LoVo (cell line): ENCODE measurements around the gene DLGAP1.
"Not testable (repeated sequence)": the region's sequence is repeated elsewhere in the genome, so short reads cannot be mapped to it uniquely, and the experiment has no call there.

Experiments
- DNase-seq: peaks from one replicate; pipeline ENCODE4 v3.0.0-alpha.2; 2016; ENCODE audit warnings: low spot score

Gene DLGAP1

DNA sequence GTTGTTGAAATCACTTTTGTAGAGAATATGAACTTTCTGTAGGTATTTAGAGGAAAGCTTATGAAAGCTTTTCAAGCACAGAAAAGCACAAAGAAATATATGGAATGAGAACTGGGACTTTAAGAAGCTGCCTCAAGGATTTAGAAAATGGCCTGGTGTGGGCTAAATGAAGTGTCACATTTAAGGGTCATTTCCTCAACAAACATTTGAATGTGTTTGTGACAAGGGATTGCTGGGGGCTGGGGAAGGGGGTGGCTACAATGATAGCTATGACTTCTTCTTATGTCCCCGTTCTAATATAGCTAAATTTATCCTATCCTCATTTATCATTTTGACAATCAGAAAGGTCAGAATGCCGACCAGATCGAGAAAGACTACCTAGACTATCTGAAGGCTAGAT is 69.2 kb downstream of the DLGAP1 start:
- no peak for DNase-seq

GRCh38 chr18:4384932-4385331 is 70.2 kb downstream of the DLGAP1 start:
- no peak for DNase-seq

DNA sequence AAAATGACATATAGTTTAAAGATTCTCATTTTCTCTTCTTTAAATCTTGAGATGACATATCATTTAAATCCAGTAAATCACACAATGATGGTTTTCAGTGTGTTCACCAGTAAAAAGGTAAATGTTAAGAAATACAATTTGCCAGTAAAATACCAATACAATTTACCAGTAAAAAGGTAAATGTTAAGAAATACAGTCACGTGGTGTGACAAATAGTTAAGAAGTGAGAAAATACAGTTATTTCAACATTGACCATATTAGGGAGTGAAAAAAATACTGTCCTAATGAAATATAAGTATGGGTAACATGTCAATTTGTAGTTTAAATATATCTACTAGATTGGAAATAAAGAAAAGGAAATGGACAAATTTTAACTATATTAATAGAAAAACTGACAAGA is 80.5 kb downstream of the DLGAP1 start:
- no peak for DNase-seq

- DNase-seq, result no peak
Measured at GRCh38 chr18:4369705-4370104, 85.4 kb downstream of the DLGAP1 start.

GRCh38 chr18:4360221-4360715 is 94.8 kb downstream of the DLGAP1 start:
- DNase-seq, result no peak

- no peak for DNase-seq
Measured at GRCh38 chr18:4358618-4359017, 96.5 kb downstream of the DLGAP1 start.

GRCh38 chr18:4357579-4357978 is 97.5 kb downstream of the DLGAP1 start:
- no peak for DNase-seq

- DNase-seq, result no peak
Measured at GRCh38 chr18:4356929-4357328, 98.2 kb downstream of the DLGAP1 start.

DNA sequence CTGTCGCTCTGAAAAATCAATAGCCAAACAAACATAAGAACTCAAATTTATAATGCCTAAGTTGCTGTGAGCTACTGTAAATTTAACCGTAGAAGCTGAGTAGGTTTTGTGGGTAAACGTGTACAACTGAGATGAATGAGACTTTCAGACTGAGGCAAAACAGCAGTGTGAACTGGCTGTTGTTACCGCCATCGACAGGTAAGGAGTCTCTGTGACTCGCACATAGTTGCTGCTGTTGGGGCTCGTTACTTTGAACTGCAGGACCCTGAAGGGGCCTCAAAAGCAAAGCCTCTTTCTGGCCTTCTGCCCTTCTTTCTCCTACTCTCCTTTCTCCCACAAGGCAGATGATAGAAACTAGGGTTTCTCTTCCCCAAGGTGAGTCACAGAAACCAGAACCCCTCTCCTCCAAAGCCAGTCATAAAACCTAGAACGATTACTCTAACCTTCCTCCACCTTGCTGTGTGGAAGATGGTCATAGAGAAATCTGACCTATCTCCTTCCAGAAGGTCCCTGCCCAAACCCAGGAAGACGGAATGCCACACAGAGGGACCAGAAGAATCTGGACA is 101.2 kb downstream of the DLGAP1 start:
- no peak for DNase-seq

DNA sequence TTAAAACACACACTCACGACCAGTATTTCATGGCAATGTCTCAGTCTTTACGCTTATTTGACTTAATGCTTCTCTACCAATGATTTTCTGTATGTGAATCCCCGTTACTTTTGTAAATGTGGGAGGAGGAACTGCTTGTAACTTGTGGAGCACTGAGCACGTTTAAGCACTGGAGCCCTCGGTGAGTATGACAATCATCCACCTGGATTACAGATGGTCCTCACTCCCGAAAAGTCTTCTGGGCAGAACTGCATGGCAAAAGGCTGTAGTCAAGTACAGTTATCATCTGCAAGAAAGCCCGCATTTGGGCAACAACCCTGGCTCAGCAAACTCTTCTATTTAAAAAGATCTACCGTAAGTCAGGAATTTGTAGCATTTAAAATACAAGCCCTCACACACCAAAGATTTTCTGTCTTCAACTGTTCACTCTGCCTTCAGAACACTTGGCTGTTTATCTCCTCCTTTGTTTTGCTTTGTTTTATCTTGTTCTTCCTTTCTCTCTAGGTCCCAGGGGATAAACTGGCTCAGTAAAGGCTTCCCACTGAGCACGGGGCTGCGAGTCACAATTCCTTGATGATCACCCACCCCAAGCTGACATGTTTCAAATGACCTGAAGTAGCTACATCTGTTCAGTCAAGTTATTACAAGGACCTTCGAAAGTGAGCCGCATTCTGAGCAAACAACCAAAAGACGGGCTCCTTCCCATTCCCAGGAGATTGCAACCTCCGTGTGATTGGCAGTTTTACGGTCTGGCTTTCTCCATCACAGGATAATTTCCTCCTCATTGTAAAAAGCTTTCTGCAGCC is 102.2 kb downstream of the DLGAP1 start:
- no peak for DNase-seq

- DNase-seq, result no peak
Measured at GRCh38 chr18:4351005-4351404, 104.1 kb downstream of the DLGAP1 start.

GRCh38 chr18:4335386-4335785 is 119.7 kb downstream of the DLGAP1 start:
- DNase-seq, result no peak

- no peak for DNase-seq
Measured at GRCh38 chr18:4333043-4333442, 122.1 kb downstream of the DLGAP1 start.

DNA sequence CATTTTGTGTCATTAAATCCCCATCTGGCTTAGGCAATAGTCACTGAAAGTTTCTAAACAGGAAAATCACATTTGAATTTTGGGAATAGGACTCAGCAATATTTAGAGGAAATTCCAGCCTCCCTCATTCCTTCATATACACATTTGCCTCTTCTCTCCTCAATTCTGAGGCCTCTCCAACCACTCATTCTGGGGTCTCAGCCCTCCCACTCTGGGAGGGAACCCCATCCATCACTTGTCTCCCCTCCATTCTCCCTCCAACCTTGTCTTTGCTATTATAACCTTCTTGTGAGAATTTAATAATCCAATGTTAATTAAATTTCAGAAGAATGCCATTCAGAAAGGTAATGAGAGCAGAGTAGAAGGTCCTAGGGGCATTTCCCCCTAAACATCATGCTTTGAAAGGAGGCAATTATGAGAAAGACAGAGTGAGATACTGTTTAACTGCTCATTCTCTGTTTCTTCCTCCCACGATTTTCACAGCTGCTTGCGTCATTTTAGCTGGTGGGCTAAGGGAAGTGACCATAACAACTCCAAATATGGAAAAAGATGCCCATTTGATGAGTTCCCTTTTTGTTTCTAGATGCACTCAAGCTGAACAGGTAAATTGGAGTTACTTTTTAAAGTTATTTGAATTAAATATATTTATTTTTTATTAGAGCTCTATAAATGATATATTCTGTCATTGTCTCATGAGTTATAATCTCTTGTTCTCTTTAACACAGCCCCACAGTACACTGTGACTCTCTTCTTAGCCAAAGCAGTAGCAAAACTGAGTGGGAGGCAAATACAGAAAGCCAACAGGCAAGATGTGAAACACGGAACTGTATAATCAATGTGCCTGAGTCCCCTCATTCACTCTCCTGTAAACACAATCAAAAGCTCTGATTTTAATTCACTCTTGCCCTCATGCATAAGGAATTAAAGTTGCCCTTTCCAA is 135.1 kb downstream of the DLGAP1 start:
- DNase-seq, result no peak

DNA sequence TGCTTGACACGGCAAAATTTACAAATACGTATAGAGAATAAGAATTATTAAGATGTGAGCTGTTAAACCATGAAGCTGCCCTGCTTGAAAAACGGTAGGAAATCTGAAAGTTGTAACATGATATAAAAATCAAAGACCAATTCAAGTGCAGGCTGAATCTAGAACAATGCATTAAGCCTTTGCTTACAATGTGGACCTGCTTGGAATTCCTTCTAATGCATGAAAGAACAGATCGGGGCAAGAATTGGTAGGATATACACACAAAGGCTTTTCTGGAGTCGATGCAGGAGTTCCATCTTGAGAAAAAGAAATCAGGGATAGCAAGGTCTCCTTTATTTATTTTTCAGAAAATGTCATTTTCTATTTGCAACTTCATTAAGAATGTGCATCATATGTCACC is 136.8 kb downstream of the DLGAP1 start:
- DNase-seq, result no peak

- not testable (repeated sequence) for DNase-seq
Measured at GRCh38 chr18:4311945-4312344, 143.2 kb downstream of the DLGAP1 start.

DNA sequence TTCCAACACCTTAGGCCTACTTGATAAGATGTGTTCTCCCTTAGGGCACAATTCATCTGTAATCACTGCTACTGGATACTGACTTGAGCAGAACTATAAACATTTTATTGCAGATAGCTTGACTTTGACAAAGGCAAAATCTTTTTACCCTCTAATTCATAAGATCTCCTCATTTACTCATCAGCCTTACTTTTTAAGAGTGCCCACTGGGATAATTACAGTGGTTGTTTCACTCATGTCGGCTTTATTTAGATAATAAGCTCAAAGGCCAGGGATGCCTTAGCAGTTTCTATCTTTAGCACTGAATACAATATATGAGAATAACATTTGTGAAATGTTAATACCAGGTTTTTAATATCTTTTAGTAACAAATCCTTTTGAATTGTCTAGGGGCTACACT is 144.0 kb downstream of the DLGAP1 start:
- no peak for DNase-seq

DNA sequence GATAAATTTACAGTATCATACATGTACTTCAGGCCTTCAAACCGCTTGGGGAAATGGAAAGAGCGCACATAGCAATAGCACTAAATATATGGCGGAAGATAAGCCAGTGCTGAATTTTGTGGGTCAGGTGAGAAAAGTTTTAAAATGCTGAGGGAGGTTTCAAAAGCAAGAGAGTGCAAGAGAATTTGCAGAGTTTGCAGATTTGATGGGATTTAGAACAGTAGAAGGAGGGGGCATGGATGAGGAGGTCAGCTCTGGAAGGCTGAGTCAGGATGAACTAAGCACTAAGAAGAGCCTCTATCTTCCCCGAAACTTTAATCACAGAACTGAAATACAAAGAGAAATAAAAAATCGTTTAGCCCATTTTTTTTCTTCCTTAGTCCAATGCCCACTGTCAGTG is 145.9 kb downstream of the DLGAP1 start:
- no peak for DNase-seq

DNA sequence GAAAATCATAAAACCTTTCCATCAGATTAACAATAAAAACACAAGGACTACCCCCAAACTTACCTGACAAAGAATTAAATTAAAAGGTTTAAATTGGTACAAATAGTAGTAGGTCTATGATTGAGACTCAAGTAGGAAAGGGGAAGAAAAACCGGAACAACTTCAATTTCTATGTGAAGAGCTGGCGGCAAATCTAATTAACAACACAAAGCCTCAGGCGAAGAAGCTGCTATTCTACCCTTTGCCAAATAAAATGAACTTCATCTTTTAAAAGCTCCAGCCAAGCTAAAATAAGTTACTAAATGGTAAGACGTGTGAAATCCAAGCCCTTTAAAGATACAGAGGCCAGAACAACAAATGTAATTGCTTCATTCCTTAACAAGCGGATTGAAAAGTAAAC is 146.5 kb downstream of the DLGAP1 start:
- DNase-seq, result no peak

GRCh38 chr18:4299395-4299794 is 155.7 kb downstream of the DLGAP1 start:
- DNase-seq, result no peak

GRCh38 chr18:4293337-4293736 is 161.8 kb downstream of the DLGAP1 start:
- no peak for DNase-seq

- DNase-seq, result no peak
Measured at GRCh38 chr18:4292696-4293095, 162.4 kb downstream of the DLGAP1 start.

DNA sequence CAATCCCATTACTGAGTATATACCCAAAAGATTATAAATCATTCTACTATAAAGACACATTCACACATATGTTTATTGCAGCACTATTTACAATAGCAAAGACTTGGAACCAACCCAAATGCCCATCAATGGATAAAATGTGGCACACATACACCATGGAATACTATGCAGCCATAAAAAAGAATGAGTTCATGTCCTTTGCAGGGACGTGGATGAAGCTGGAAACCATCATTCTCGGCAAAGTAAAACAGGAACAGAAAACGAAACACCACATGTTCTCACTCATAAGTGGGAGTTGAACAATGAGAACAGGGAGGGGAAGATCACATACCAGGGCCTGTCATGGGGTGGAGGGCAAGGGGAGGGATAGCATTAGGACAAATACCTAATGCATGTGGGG is 167.8 kb downstream of the DLGAP1 start:
- not testable (repeated sequence) for DNase-seq
